Fibroblast of skin of abdomen (primary cell): ENCODE data around the gene ADAMTS17.

Source experiments
- DNase-seq: peaks from one replicate; pipeline ENCODE4 v3.0.0-alpha.2; 2013

ADAMTS17 gene

GRCh38 chr15:100125401-100126191, 216.2 kb downstream of the ADAMTS17 start:
- DNase-seq, result no peak

- DNase-seq, result no peak
These were observed 216.8 kb downstream of the ADAMTS17 start for GRCh38 chr15:100124936-100125335.

GRCh38 chr15:100124361-100124760, 217.4 kb downstream of the ADAMTS17 start:
- DNase-seq, result no peak

GRCh38 chr15:100123611-100124010, 218.2 kb downstream of the ADAMTS17 start:
- DNase-seq, result no peak

GRCh38 chr15:100121285-100121684, 220.5 kb downstream of the ADAMTS17 start:
- DNase-seq, result no peak

- no peak for DNase-seq
These were observed 221.7 kb downstream of the ADAMTS17 start for GRCh38 chr15:100120111-100120510.

- no peak for DNase-seq
These were observed 223.2 kb downstream of the ADAMTS17 start for GRCh38 chr15:100118546-100118945.

GRCh38 chr15:100116416-100117190, 225.2 kb downstream of the ADAMTS17 start:
- DNase-seq, result no peak

GRCh38 chr15:100115711-100116090, 226.1 kb downstream of the ADAMTS17 start:
- DNase-seq, result peak; percentile 47

GRCh38 chr15:100115066-100115710, 226.6 kb downstream of the ADAMTS17 start:
- no peak for DNase-seq

GRCh38 chr15:100114571-100114970, 227.2 kb downstream of the ADAMTS17 start:
- DNase-seq, result peak; percentile 38

GRCh38 chr15:100114100-100114499, 227.7 kb downstream of the ADAMTS17 start:
- DNase-seq, result peak; percentile 86

GRCh38 chr15:100113351-100114080, 228.3 kb downstream of the ADAMTS17 start:
- no peak for DNase-seq

- no peak for DNase-seq
These were observed 229.0 kb downstream of the ADAMTS17 start for GRCh38 chr15:100112636-100113305.

- DNase-seq, result no peak
These were observed 229.7 kb downstream of the ADAMTS17 start for GRCh38 chr15:100112061-100112420.

- DNase-seq, result peak; percentile 81
These were observed 230.4 kb downstream of the ADAMTS17 start for GRCh38 chr15:100111125-100112060.

- DNase-seq, result no peak
These were observed 232.2 kb downstream of the ADAMTS17 start for GRCh38 chr15:100109486-100110035.

- no peak for DNase-seq
These were observed 232.9 kb downstream of the ADAMTS17 start for GRCh38 chr15:100108846-100109245.

GRCh38 chr15:100108346-100108745, 233.4 kb downstream of the ADAMTS17 start:
- no peak for DNase-seq

GRCh38 chr15:100107606-100108225, 234.1 kb downstream of the ADAMTS17 start:
- no peak for DNase-seq
